ENCODE data around the gene PRAMEF1. TPM values are rescaled to one million over a fixed set of nuclear protein-coding genes. Genes with fewer than 3 reads are reported as not detected.

Gene PRAMEF1, protein sequence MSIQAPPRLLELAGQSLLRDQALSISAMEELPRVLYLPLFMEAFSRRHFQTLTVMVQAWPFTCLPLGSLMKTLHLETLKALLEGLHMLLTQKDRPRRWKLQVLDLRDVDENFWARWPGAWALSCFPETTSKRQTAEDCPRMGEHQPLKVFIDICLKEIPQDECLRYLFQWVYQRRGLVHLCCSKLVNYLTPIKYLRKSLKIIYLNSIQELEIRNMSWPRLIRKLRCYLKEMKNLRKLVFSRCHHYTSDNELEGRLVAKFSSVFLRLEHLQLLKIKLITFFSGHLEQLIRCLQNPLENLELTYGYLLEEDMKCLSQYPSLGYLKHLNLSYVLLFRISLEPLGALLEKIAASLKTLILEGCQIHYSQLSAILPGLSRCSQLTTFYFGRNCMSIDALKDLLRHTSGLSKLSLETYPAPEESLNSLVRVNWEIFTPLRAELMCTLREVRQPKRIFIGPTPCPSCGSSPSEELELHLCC
- total RNA-seq: under 0.01 TPM in 1 of 2 replicates, not detected in the other

DNA sequence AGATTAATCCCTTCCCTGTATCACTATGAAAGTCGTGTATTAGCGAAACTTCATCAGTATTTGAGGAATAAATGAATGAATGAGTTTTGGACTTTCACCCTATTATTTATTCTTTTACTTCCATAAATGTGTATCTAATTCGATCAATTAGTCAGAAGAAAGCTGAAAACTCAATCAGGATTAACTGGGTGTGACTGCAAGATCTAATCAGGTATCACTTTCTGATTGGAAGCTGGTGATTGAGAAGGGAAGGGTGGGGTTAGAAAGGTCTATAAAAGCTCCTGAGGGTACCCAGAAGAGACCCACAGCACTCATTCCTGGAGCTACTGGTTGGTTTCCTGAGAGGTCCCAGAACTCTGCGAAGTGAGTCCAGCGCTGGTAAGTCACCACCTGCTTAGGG is at the start of gene PRAMEF1:
Gene PRAMEF1, plus strand, starts transcription at position 301 of the 400 bp plus-strand sequence. CDS start 1,831 bp downstream, outside the sequence.

DNA sequence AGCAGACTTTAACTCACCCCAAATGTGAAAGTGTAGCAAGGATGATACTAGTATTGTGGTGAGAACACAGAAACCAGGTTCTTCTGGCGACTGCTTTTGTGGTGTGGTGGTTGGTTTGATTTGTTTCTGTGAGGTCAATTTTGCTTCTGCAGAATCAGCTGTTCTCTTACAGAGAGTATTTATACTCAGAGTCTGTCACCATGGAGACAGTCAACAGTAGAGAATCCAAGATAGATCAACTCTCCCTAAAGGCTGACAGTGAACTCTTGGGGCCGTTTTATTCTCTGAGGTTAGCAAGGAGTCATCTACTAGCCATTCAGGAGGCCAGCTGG is 45.2 kb upstream of the PRAMEF1 start, which contains the start of gene CFAP107:
Gene CFAP107, plus strand, starts transcription at position 209 of the 332 bp plus-strand sequence. CDS start 231 bp downstream, outside the sequence.

DNA sequence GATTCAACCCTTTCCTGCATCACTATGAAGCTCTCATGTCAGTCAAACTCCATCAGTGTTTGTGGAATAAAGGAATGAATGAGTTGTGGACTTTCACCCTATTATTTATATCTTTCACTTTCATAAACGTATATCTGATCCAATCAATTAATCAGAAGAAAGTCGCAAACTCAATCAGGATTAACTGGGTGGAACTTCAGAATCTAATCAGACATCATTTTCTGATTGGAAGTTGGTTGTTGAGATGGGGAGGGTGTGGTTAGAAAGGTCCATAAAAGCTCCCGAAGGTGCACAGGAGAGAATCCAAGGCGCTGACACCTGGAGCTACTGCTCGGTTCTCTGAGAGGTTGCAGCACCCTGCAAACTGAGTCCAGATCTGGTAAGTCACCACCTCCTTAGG is 17.8 kb upstream of the PRAMEF1 start, which contains the start of gene PRAMEF12:
Gene PRAMEF12, plus strand, starts transcription at position 301 of the 400 bp plus-strand sequence. CDS start 1,130 bp downstream, outside the sequence.

DNA sequence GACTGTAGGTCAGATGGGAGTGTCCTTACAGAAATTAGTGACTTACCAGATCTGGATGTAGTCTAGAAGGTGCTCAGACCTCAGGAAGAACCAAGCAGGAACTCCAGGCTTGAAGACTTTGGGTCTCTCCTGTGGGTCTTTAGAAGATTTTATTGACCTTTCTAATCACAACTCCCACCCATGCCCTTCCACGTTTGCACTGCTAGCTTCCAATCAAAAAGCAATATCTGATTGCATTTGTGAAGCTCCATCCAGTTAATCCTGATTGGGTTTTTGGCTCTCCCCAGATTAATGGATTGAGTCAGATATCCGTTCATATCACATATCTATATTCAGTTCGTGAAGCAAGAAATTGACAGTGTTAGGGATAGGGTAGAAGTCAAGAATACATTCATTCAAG is 40.1 kb downstream of the PRAMEF1 start, which contains the start of gene PRAMEF11:
Gene PRAMEF11, minus strand, starts transcription at position 101 of the 400 bp plus-strand sequence. CDS start 2,621 bp downstream, outside the sequence.

Other genes with a start within 250 kb of the PRAMEF1 start
- gene DHRS3, start 173.2 kb upstream of the PRAMEF1 start, total RNA-seq: 152 and 485 TPM in 2 replicates
- 0.09 TPM in 1 of 2 replicates, not detected in the other for gene AADACL4, start 147.3 kb upstream of the PRAMEF1 start, total RNA-seq
- gene AADACL3, start 75.3 kb upstream of the PRAMEF1 start, total RNA-seq: not detected in 2 replicates
- gene CFAP107, start 45.2 kb upstream of the PRAMEF1 start, total RNA-seq: not detected in 2 replicates
- not detected in 2 replicates for gene PRAMEF12, start 17.7 kb upstream of the PRAMEF1 start, total RNA-seq
- not detected in 2 replicates for gene PRAMEF11, start 40.0 kb downstream of the PRAMEF1 start, total RNA-seq
- not detected in 2 replicates for gene HNRNPCL1, start 57.3 kb downstream of the PRAMEF1 start, total RNA-seq
- not detected in 2 replicates for gene PRAMEF2, start 65.7 kb downstream of the PRAMEF1 start, total RNA-seq
- gene PRAMEF4, start 94.8 kb downstream of the PRAMEF1 start, total RNA-seq: not detected in 2 replicates
- under 0.01 TPM in 1 of 2 replicates, not detected in the other for gene PRAMEF10, start 106.9 kb downstream of the PRAMEF1 start, total RNA-seq
- not detected in 2 replicates for gene PRAMEF7, start 125.2 kb downstream of the PRAMEF1 start, total RNA-seq
- gene PRAMEF6, start 156.2 kb downstream of the PRAMEF1 start, total RNA-seq: not detected in 2 replicates

Data from bronchial smooth muscle cell (primary cell).